OCI-LY1 (cell line): ENCODE data around the gene RPL18.

Source experiments
- H2AFZ ChIP-seq: fragments of 200-600 bp; sonication (generic), shearing (Covaris generic); 2 replicates; pipeline ENCODE4 v1.6.0; 2014; ENCODE audit warnings: antibody characterized with exemption, mild to moderate bottlenecking, low read length
- H3F3A ChIP-seq: fragments of 200-600 bp; sonication (generic), shearing (Covaris generic); 2 replicates; pipeline ENCODE4 v1.6.0; 2014; ENCODE audit warnings: mild to moderate bottlenecking, antibody characterized with exemption, low read length, moderate library complexity; ENCODE audit not compliant: insufficient read depth
- H3K27ac ChIP-seq: fragments of 200-600 bp; sonication (generic); 2 replicates; pipeline ENCODE4 v1.5.1; 2014; ENCODE audit warnings: low read length, mixed run types, mild to moderate bottlenecking, low read depth; ENCODE audit not compliant: poor library complexity, severe bottlenecking
- H3K27me3 ChIP-seq: fragments of 200-600 bp; sonication (generic); 2 replicates; pipeline ENCODE4 v1.6.0; 2014; ENCODE audit warnings: antibody characterized with exemption, mild to moderate bottlenecking, low read length, moderate library complexity; ENCODE audit not compliant: insufficient read depth
- H3K36me3 ChIP-seq: fragments of 200-600 bp; sonication (generic); 2 replicates; pipeline ENCODE4 v1.6.1; 2014; ENCODE audit warnings: mild to moderate bottlenecking, antibody characterized with exemption, low read length, moderate library complexity, mixed read lengths; ENCODE audit not compliant: insufficient read depth
- H3K4me1 ChIP-seq: fragments of 200-600 bp; sonication (generic); 2 replicates; pipeline ENCODE4 v1.5.1; 2014; ENCODE audit warnings: mild to moderate bottlenecking, low read length, moderate library complexity; ENCODE audit not compliant: insufficient read depth, severe bottlenecking
- H3K4me2 ChIP-seq: fragments of 200-600 bp; sonication (generic), shearing (Covaris generic); 2 replicates; pipeline ENCODE4 v1.6.1; 2014; ENCODE audit warnings: low read length
- H3K4me3 ChIP-seq: fragments of 200-600 bp; sonication (generic); 2 replicates; pipeline ENCODE4 v1.5.1; 2014; ENCODE audit warnings: low read length, low read depth, mild to moderate bottlenecking, mixed read lengths; ENCODE audit not compliant: poor library complexity, severe bottlenecking
- H3K79me2 ChIP-seq: fragments of 200-600 bp; shearing (Covaris generic); 2 replicates; pipeline ENCODE4 v1.6.1; 2016; ENCODE audit warnings: mixed run types, low read length, mixed read lengths; ENCODE audit not compliant: insufficient read depth
- H3K9ac ChIP-seq: fragments of 200-600 bp; sonication (generic), shearing (Covaris generic); 2 replicates; pipeline ENCODE4 v1.6.1; 2014; ENCODE audit warnings: mild to moderate bottlenecking, low read length, mixed read lengths
- H3K9me2 ChIP-seq: fragments of 200-600 bp; sonication (generic), shearing (Covaris generic); 2 replicates; pipeline ENCODE4 v1.6.1; 2014; ENCODE audit warnings: low read depth, mild to moderate bottlenecking, low read length, mixed read lengths
- H3K9me3 ChIP-seq: fragments of 200-600 bp; shearing (Covaris generic); 2 replicates; pipeline ENCODE4 v1.6.1; 2014; ENCODE audit warnings: low read length, mixed read lengths
- H4K20me1 ChIP-seq: fragments of 200-600 bp; sonication (generic), shearing (Covaris generic); 2 replicates; pipeline ENCODE4 v1.6.0; 2016; ENCODE audit warnings: mild to moderate bottlenecking, low read length; ENCODE audit not compliant: insufficient read depth
- EZH2 ChIP-seq: fragments of 200-600 bp; sonication (generic), shearing (Covaris generic); IDR thresholded peaks from 2 replicates; pipeline ENCODE4 v1.8.0; 2017; ENCODE audit warnings: borderline replicate concordance, mixed run types, mild to moderate bottlenecking, antibody characterized with exemption, low read length, moderate library complexity, mixed read lengths
- TF ChIP-seq, protein P1 (sequence below): fragments of 200-600 bp; sonication (generic), shearing (Covaris generic); IDR thresholded peaks from 2 replicates; pipeline ENCODE4 v1.5.1; 2017; ENCODE audit warnings: mild to moderate bottlenecking, antibody characterized with exemption, low read length, moderate library complexity, mixed read lengths

RPL18 gene

DNA sequence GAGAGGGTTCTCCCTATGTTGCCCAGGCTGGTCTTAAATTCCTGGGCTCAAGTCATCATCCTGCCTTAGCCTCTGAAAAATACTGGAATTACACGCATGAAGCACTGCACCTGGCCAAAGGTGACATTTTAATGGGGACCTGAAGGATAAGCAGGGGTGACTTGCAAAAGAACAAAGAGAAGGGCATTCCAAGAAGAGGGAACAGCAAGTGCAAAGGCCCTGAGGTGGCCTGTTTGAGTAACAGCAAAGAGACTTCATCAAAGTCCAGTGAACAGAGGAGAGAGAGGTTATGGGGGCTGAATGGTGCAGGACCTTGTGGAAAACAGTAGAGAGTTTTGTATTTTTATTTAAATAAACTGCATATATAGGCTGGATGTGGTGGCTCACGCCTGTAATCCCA is 22.9 kb upstream of the RPL18 start:
- Histone ChIP-seq H3K27ac (no peak overlapping the region), H3K9me2 (no peaks in the 10 kb centered on the region), H3K36me3 (no peaks in the 10 kb centered on the region), H3F3A (no peaks in the 10 kb centered on the region), H3K4me3 (no peak overlapping the region), H3K79me2 (no peaks in the 10 kb centered on the region), H3K9ac (no peak overlapping the region), H3K9me3 (no peaks in the 10 kb centered on the region), H4K20me1 (no peaks in the 10 kb centered on the region), H3K4me1 (peaks cover 22% of the 10 kb centered on the region), H2AFZ (no peak overlapping the region), H3K4me2 (no peak overlapping the region), H3K27me3 (no peaks in the 10 kb centered on the region)
- no peak for TF ChIP-seq EZH2
- TF ChIP-seq, protein P1, sequence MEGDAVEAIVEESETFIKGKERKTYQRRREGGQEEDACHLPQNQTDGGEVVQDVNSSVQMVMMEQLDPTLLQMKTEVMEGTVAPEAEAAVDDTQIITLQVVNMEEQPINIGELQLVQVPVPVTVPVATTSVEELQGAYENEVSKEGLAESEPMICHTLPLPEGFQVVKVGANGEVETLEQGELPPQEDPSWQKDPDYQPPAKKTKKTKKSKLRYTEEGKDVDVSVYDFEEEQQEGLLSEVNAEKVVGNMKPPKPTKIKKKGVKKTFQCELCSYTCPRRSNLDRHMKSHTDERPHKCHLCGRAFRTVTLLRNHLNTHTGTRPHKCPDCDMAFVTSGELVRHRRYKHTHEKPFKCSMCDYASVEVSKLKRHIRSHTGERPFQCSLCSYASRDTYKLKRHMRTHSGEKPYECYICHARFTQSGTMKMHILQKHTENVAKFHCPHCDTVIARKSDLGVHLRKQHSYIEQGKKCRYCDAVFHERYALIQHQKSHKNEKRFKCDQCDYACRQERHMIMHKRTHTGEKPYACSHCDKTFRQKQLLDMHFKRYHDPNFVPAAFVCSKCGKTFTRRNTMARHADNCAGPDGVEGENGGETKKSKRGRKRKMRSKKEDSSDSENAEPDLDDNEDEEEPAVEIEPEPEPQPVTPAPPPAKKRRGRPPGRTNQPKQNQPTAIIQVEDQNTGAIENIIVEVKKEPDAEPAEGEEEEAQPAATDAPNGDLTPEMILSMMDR, result no peak

DNA sequence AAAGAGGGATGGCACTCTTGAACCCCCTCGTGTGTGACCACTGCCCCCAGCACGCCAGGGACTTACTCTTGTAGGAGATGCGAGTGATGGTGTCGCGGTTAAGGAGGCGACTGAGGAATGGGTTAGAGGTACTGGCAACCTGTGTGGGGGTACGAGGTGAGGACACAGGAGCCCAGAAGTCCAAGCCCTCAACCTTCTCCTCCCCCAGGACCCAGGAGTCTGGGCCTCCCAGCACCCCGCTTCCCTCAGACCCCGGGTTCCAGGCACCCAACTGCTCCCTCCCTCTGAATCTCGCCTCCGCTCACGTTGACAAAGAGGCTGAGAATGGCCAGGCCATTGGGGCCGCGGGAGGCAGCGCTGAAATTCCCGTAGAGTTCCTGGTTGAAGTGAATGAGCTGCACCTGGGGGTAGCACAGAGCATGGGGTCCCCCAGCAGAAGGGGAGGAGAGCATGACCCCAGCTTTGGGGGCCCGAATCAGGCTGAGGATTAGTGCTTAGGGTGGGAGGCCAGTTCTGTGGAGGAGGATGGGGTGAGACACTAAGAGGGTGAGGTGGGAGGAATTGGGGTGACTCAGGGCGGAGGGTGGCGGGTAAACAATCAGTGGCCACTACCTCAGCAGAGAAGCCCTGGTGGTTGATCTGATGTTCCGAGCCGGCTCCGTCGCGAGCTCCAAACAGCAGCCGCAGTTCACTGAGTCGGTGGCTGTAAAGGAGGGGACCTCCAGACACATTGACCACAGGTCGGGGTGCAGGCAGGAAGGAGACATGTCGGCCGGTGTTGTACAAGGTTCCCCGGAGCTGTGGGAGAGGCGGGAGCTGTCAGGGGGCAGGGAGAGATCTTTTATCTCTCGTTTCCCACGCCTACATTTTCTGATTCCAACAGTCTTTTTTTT is 20.8 kb upstream of the RPL18 start:
- Histone ChIP-seq H2AFZ (no peak overlapping the region), H3K9me3 (no peaks in the 10 kb centered on the region), H3K36me3 (no peaks in the 10 kb centered on the region), H3F3A (0 out of 2 replicates have a peak, but pooled peaks cover 4% of the 10 kb centered on the region), H3K4me3 (no peak overlapping the region), H3K27ac (no peak overlapping the region), H3K9me2 (no peaks in the 10 kb centered on the region), H3K4me2 (no peak overlapping the region), H3K79me2 (no peaks in the 10 kb centered on the region), H3K27me3 (no peaks in the 10 kb centered on the region), H3K9ac (no peak overlapping the region), H3K4me1 (peaks cover 32% of the 10 kb centered on the region), H4K20me1 (no peaks in the 10 kb centered on the region)
- no peak for TF ChIP-seq EZH2
- TF ChIP-seq, protein P1, result no peak

DNA sequence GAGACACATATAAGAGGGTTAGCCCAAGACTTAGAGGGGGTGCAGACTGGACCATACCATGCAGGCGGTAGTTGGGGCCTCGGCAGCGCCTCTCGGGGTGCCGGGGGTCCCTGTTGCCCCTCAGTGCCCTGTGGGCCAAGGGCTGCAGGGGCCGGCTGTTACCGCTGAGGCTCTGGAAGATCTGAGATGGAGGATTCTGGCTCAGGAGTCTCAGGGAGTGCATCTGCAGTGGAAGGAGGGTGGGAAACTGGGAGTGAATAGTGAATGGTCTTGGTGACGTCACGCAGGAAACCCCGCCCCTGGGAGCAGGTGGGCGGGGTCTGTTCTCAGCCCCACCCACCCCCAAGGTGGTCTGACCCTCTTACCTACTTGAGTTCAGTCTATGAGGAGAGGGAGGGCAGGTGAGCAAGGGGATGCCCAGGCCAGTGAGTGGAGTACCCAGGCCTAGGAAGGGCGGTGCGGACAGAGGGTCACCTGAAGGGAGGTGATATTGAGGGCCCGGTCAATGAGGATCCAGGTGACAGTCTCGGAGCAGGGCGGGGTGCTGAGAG is 19.9 kb upstream of the RPL18 start:
- Histone ChIP-seq H2AFZ (no peak overlapping the region), H3K9ac (peak overlapping the region; percentile 73; the same call in 1 of the 2 replicates), H3K4me3 (peak overlapping the region; percentile 63), H3K4me2 (peak overlapping the region; percentile 80), H3K27ac (peak overlapping the region; percentile 96), H3K79me2 (no peaks in the 10 kb centered on the region), H3K9me3 (no peaks in the 10 kb centered on the region), H3K27me3 (no peaks in the 10 kb centered on the region), H3F3A (0 out of 2 replicates have a peak, but pooled peaks cover 5% of the 10 kb centered on the region), H3K9me2 (no peaks in the 10 kb centered on the region), H3K4me1 (peaks cover 41% of the 10 kb centered on the region), H4K20me1 (no peaks in the 10 kb centered on the region), H3K36me3 (no peaks in the 10 kb centered on the region)
- TF ChIP-seq, protein P1, result no peak
- no peak for TF ChIP-seq EZH2
